Suprapubic skin (tissue), 4 donors: Measurements from ENCODE around the gene MYBPH.

Experiments
- POLR2A ChIP-seq, 2 donors: fragments of 450-650 bp; IDR thresholded peaks; one replicate each; pipeline ENCODE4 v1.6.1; 2017; ENCODE audit warnings: antibody characterized with exemption in 2 of 2, mild to moderate bottlenecking in 2 of 2, moderate library complexity in 2 of 2
- POLR2AphosphoS5 ChIP-seq, 3 donors: sonication (generic); formaldehyde crosslinking; IDR thresholded peaks; one replicate each; pipeline ENCODE4 v1.6.1; 2017; ENCODE audit warnings: antibody characterized with exemption in 3 of 3
- TF ChIP-seq, protein P1 (sequence below), 2 donors: fragments of 200-600 bp in 1 of 2; fragments of 450-650 bp in 1 of 2; sonication (generic) in 1 of 2; IDR thresholded peaks; one replicate each; pipeline ENCODE4 v1.5.1; 2016 to 2019; ENCODE audit warnings: antibody characterized with exemption in 2 of 2, mild to moderate bottlenecking in 1 of 2, moderate library complexity in 1 of 2

DNA sequence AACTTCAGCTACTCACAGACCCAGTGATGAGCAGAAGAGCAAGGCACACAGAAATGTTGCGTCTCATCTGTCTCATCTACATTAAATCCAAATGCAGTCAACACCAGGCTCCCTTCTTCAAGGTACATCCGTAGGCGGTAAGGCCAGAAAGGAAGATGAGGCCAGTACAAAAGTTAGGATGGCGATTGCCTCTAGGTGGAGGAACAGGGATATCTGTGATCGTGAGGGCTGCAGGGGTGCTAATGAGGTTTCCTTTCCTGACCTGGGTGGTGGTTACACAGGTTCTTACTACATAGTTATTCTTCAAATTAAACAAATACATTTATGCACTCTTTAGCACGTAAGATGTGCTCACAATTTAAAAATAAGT lies 1.4 kb upstream of the MYBPH start:
- TF ChIP-seq POLR2A (IDR thresholded peaks at IDR 0.05) = no peak
- TF ChIP-seq POLR2AphosphoS5 (IDR thresholded peaks at IDR 0.05) = no peak
- TF ChIP-seq, protein P1, sequence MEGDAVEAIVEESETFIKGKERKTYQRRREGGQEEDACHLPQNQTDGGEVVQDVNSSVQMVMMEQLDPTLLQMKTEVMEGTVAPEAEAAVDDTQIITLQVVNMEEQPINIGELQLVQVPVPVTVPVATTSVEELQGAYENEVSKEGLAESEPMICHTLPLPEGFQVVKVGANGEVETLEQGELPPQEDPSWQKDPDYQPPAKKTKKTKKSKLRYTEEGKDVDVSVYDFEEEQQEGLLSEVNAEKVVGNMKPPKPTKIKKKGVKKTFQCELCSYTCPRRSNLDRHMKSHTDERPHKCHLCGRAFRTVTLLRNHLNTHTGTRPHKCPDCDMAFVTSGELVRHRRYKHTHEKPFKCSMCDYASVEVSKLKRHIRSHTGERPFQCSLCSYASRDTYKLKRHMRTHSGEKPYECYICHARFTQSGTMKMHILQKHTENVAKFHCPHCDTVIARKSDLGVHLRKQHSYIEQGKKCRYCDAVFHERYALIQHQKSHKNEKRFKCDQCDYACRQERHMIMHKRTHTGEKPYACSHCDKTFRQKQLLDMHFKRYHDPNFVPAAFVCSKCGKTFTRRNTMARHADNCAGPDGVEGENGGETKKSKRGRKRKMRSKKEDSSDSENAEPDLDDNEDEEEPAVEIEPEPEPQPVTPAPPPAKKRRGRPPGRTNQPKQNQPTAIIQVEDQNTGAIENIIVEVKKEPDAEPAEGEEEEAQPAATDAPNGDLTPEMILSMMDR (IDR thresholded peaks at IDR 0.05) = no peak
